Activated naive CD4-positive, alpha-beta T cell treated with anti-CD3 and anti-CD28 coated beads, Interleukin-2, amount 10 ng/mL, durations not matched to agents 7 days and 5 days (primary cell): ENCODE results near the gene METRN.

Source experiments
- CTCF ChIA-PET: fragments of 350-600 bp; sonication (Branson Sonifier 250); formaldehyde crosslinking; loops from one replicate; lab custom pipeline; 2021; ENCODE audit warnings: antibody characterized with exemption; lab: Charles Lee
- DNase-seq: peaks from one replicate; pipeline ENCODE4 v3.0.0-alpha.2; 2020
- H3K27ac Mint-ChIP-seq: one replicate; pipeline ENCODE4 v1.8.0; 2021; ENCODE audit warnings: mild to moderate bottlenecking, moderate library complexity, mixed read lengths
- H3K27me3 Mint-ChIP-seq: one replicate; pipeline ENCODE4 v1.8.0; 2021; ENCODE audit warnings: mild to moderate bottlenecking, mixed read lengths
- H3K36me3 Mint-ChIP-seq: one replicate; pipeline ENCODE4 v1.8.0; 2021; ENCODE audit warnings: mixed read lengths
- H3K4me1 Mint-ChIP-seq: one replicate; pipeline ENCODE4 v1.8.0; 2021; ENCODE audit warnings: mixed read lengths
- H3K4me3 Mint-ChIP-seq: one replicate; pipeline ENCODE4 v1.8.0; 2021; ENCODE audit warnings: mild to moderate bottlenecking, moderate library complexity, mixed read lengths
- H3K9me3 Mint-ChIP-seq: one replicate; pipeline ENCODE4 v1.8.0; 2021; ENCODE audit warnings: mixed read lengths

METRN gene

DNA sequence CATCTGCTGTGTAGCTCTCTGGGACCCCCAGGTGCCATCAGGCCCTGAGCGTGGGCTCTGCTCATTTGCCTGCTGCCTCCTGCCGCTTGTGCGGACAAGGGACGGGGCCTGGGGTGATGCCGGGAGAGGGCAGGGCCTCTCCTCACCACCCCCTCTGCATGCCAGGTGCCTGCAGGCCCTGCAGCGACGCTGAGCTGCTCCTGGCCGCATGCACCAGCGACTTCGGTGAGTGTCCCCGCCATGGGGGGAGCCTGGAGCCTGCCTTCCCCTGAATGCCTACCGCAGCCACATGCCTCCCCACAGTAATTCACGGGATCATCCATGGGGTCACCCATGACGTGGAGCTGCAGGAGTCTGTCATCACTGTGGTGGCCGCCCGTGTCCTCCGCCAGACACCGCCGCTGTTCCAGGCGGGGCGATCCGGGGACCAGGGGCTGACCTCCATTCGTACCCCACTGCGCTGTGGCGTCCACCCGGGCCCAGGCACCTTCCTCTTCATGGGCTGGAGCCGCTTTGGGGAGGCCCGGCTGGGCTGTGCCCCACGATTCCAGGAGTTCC is 1.9 kb downstream of the METRN start:
- CTCF ChIA-PET = interaction anchor here (0.9 kb wide), 1 partner anchor 19 kb away, joined by 3 read pairs; no protein-coding TSS in a partner anchor
- no peak overlapping the region for H3K27ac Mint-ChIP-seq
- peaks cover 80% of the 10 kb centered on the region for H3K27me3 Mint-ChIP-seq
- no peaks in the 10 kb centered on the region for H3K9me3 Mint-ChIP-seq
- no peak overlapping the region for H3K4me3 Mint-ChIP-seq
- H3K36me3 Mint-ChIP-seq = no peaks in the 10 kb centered on the region
- peaks cover 27% of the 10 kb centered on the region for H3K4me1 Mint-ChIP-seq
- no peak for DNase-seq

DNA sequence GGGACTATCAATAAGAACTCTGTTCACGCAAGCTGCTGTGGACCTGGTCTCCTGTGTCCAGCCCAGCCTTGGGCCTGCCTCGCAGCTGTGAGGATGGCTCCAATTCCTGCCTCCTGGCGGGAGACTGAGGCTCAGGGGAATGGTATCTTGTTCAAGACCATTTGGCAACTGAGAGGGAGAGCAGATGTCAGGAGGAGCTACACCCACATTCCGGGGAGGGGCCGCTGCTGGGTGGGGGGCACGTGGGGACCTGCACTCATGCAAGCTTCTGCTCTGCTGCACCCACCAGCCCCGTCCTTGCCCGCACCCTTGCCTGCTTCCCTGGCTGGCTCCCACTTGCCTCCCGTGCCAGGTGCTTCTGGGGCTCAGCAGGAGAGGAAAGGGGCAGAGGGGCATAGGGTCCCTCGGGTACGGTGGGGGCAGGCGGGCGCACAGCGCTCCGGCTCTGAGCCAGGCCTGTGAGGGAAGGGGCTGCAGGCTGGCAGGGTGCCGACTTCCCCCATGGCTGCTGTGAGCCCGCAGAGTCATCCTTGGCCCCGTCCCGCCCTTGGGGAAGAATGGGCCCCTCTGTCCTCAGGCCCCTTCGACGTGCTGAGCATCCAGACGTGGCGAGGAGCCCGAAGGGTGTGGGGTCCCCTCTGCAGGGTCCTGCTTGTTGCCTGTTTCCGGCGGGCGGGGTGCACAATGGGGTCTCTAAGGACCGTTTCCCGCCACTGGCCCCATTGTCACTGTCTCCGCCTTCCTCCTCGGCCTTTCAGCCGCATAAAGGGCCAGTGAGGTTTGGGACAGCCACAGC is 2.7 kb downstream of the METRN start:
- Mint-ChIP-seq H3K36me3 (no peaks in the 10 kb centered on the region), H3K4me3 (no peak overlapping the region), H3K27me3 (peaks cover 83% of the 10 kb centered on the region), H3K4me1 (peaks cover 29% of the 10 kb centered on the region), H3K9me3 (no peaks in the 10 kb centered on the region), H3K27ac (no peak overlapping the region)
- DNase-seq = no peak
- CTCF ChIA-PET = no interaction called here

DNA sequence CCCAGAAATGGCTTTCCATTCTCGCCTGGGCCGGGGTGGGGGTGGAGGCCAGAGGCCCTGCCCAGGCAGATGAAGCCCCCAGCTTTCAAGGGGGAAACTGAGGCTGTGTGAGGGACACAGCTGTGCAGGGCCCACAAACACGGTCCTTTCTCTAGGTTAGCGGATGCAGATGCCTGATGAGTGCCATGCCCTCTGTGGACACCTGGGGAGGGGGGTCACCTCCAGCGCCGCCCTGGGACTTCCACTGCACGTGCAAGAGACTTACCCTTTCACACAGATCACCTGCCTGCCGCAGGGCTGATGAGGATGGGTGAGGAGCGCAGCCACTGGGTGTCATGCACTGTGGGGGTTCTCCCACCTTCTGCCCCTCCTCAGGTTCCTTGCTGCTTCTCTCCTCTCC is 3.5 kb downstream of the METRN start:
- CTCF ChIA-PET = interaction anchor here (1.0 kb wide), 1 partner anchor 23 kb away, joined by 4 read pairs; no protein-coding TSS in a partner anchor
- H3K4me1 Mint-ChIP-seq = peaks cover 28% of the 10 kb centered on the region

DNA sequence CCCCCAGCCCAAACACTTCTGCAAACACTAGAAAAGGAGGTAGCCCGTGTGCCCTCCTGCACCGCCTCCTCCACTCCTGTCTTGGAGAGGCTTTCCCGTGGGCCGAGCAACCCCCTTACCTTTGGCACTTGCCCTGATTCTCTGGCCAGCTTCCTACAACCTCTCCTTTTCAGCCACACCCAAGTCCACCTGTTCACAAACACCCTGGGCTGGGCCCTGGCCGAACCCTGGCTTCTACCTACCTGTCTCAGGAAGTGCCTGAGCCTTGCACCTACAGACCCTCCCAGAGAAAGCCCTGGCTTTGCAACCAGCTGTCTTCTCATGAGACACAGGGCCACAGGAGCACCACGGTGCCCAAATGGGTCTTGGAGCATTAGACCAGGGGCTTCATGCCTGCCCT is 4.0 kb downstream of the METRN start:
- Mint-ChIP-seq H3K36me3 (no peaks in the 10 kb centered on the region), H3K27me3 (peaks cover 75% of the 10 kb centered on the region), H3K27ac (no peak overlapping the region), H3K4me1 (peaks cover 27% of the 10 kb centered on the region), H3K9me3 (no peaks in the 10 kb centered on the region), H3K4me3 (peak overlapping the region; percentile 10)
- no peak for DNase-seq
- CTCF ChIA-PET = interaction anchor here (1.0 to 1.7 kb wide), 4 partner anchors 16 to 68 kb away, joined by 3 to 6 read pairs (median 4); no protein-coding TSS in a partner anchor

More for the DNA sequence above, 3.5 kb downstream of the METRN start:
- DNase-seq = no peak
- no peak overlapping the region for H3K4me3 Mint-ChIP-seq
- H3K27ac Mint-ChIP-seq = no peak overlapping the region
- no peaks in the 10 kb centered on the region for H3K9me3 Mint-ChIP-seq
- H3K27me3 Mint-ChIP-seq = peaks cover 80% of the 10 kb centered on the region
- no peaks in the 10 kb centered on the region for H3K36me3 Mint-ChIP-seq

DNA sequence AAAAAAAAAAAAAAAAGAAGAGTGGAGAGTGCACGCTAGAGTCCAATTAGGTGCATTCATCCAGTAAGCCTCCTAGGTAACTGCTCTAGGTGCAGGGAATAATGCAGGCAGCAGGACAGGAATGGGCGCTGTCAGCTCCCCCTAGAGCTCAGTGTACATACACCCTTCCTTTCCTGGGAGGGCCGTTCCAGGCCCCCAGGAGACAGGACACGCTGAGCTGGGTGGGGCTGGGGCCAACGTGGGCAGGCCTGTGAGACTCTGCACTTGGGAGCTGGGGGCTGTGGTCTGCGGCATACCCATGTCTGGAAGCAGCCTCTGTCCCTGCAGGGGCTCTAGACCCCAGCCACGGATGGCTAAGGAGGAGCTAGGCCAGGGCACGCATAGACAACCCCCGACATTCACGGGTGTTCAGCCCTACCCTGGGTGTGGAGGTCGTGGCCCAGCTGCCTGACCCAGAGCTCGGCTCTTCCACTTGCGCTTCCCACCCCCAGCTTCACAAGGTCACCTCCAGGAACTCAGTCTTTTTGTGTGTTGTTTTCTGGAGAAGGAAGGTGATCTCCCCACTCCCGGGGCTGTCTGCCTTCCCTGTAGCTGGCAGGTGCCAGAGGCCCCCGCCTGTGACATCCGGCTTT is 5.0 kb downstream of the METRN start:
- H3K4me3 Mint-ChIP-seq = peak overlapping the region; percentile 72
- no peak for DNase-seq
- H3K4me1 Mint-ChIP-seq = peaks cover 25% of the 10 kb centered on the region
- H3K27ac Mint-ChIP-seq = peak overlapping the region; percentile 63
- H3K9me3 Mint-ChIP-seq = no peaks in the 10 kb centered on the region
- CTCF ChIA-PET = interaction anchor here (0.7 to 1.7 kb wide), 10 partner anchors 8 to 457 kb away, joined by 3 to 7 read pairs (median 4); no protein-coding TSS in a partner anchor
- H3K27me3 Mint-ChIP-seq = peaks cover 76% of the 10 kb centered on the region
- no peaks in the 10 kb centered on the region for H3K36me3 Mint-ChIP-seq

DNA sequence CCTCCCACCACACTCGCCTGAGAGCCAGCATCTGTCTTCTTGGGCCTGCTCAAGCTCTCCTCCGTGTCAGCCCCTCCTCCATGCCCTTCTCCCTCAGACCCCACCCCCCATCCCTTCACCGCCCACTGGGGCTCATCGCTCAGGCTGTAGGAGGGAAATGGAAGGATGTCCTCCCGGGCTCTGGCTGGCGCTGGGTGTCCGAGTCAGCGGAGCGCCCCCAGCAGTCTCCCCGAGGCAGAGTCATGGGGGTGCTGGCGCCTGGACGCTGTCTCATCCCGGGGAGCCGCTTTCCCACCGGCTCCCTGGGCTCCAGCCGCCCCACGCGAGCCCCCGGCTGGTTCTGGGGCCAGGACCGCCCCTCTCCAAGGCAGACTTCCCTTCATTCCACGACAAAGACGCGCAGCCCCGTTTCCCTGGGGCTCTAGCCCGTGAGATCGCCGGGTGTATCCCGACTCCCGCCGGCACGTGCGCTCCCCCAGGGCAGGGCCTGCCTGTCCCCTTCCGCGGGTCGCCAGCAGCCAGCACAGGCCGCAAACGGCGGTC is 5.6 kb downstream of the METRN start:
- Mint-ChIP-seq H3K4me1 (peaks cover 25% of the 10 kb centered on the region), H3K27me3 (peaks cover 81% of the 10 kb centered on the region), H3K4me3 (peak overlapping the region; percentile 72), H3K36me3 (no peaks in the 10 kb centered on the region), H3K27ac (peak overlapping the region; percentile 63), H3K9me3 (no peaks in the 10 kb centered on the region)
- CTCF ChIA-PET = interaction anchor here (0.7 to 1.7 kb wide), 9 partner anchors 8 to 457 kb away, joined by 3 to 7 read pairs (median 4); no protein-coding TSS in a partner anchor
- peak; percentile 55 for DNase-seq

DNA sequence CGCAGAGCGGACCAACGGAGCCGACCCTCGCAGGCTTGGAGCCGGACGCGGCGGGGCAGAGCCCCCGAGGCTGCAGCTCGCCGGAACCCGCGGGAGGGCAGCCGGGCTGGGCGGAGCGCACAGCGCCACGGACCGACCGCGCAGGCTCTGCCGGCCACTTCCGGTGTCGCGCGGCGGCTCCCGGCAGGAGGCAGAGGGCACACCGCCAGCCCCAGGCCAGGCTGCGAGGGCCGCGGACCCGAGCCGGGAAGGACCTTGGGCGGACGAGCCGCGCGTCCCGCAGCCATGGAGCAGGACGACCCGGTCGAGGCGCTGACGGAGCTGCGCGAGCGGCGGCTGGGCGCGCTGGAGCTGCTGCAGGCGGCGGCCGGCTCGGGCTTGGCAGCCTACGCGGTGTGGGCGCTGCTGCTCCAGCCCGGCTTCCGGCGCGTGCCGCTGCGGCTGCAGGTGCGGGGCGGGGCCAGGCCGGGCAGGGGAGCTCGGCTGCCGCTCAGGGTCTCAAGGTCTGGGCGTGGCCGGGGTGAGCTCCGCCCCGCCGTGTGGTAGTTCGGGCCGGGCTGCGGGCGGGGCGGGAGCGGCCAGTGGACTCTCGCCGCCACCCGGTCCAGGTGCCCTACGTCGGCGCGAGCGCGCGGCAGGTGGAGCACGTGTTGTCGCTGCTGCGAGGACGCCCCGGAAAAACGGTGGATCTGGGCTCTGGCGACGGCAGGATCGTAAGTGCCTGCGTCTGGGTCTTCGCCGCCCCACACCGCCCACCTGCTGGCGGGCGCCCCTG is 6.3 kb downstream of the METRN start, which contains the start of gene ANTKMT:
TSS of gene ANTKMT (plus strand) at position 157 of the 775 bp plus-strand sequence. CDS start at position 286, 129 bp downstream.
- Mint-ChIP-seq H3K27ac (peak within 1 kb of the TSS; percentile 63), H3K4me1 (peaks cover 22% of the 10 kb centered on the region), H3K27me3 (peaks cover 82% of the 10 kb centered on the region), H3K9me3 (no peaks in the 10 kb centered on the region), H3K4me3 (peak within 1 kb of the TSS; percentile 72), H3K36me3 (no peaks in the 10 kb centered on the region)
- peak; percentile 80 for DNase-seq
- CTCF ChIA-PET = interaction anchor here (1.1 to 1.6 kb wide), 4 partner anchors 9 to 15 kb away, joined by 3 to 7 read pairs (median 4); no protein-coding TSS in a partner anchor

DNA sequence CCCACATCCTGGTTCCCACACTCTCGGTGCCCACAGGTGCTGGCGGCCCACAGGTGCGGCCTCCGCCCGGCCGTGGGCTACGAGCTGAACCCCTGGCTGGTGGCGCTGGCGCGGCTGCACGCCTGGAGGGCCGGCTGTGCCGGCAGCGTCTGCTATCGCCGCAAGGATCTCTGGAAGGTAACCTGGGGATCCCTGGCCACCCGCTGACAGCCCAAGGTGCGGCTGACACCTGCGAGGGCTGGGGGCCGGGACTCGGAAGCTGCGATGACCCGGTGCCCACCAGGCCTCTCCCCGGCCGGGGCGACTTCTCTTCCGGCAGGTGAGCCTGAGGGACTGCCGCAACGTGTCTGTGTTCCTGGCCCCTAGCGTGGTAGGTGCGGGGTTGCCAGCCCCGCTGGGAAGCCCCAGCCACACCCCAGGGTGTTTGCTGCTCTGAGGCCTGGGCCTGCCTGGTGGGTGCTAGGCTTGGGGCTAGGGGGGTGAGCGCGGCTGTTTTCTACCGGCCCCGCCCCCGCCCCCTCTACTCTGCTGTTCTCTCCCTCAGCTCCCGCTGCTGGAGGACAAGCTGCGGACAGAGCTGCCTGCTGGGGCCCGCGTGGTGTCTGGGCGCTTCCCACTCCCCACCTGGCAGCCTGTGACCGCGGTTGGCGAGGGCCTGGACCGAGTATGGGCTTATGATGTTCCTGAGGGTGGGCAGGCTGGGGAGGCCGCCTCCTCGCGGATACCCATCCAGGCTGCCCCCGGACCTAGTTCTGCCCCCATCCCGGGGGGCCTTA is 7.0 kb downstream of the METRN start:
- peaks cover 81% of the 10 kb centered on the region for H3K27me3 Mint-ChIP-seq
- no peak overlapping the region for H3K4me3 Mint-ChIP-seq
- H3K9me3 Mint-ChIP-seq = no peaks in the 10 kb centered on the region
- DNase-seq = no peak
- peaks cover 22% of the 10 kb centered on the region for H3K4me1 Mint-ChIP-seq
- no peaks in the 10 kb centered on the region for H3K36me3 Mint-ChIP-seq
- no peak overlapping the region for H3K27ac Mint-ChIP-seq
- CTCF ChIA-PET = interaction anchor here (1.1 to 1.6 kb wide), 2 partner anchors 9 to 12 kb away, joined by 3 to 7 read pairs; no protein-coding TSS in a partner anchor

DNA sequence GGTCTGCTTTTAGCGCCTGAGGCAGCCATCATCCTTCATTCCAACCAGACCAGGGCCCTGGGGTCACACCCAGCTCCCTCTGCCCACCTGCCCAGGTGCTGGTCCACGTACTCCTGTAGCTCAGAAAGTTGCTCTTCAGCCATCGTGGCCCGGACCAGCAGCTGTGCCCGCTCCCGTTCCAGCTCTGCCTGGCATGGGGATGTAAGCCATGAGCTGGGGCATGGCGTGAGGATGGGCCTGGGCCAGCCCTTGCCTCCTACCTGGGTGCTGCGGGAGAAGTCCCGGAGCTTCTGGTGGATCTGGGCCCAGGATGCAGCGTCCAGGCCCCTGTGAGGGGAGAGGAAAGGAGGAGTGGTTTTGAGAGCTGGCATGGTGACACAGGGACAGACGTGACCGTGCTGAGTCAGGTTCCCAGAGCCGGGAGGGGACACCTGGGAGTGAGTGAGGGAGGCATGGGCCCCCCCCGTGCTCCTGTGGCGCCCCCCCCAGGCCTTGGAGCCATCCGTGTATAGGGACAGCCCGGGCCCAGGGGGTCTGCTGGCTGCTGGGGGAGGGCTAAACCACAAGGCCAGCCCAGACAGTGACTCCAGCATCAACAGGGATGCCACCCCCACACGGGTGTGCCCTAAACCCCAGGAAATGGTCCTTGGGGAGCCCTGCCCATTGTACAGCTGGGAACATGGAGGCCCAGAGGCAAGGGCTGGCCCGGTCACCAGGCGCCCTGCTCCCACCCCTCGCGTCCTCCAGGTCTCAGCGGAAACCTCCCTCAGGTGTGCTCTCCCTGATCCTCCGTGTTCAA is 8.1 kb downstream of the METRN start:
- peak overlapping the region; percentile 45 for H3K27ac Mint-ChIP-seq
- H3K4me3 Mint-ChIP-seq = no peak overlapping the region
- DNase-seq = no peak
- H3K9me3 Mint-ChIP-seq = no peaks in the 10 kb centered on the region
- CTCF ChIA-PET = interaction anchor here (2.0 kb wide), 1 partner anchor 11 kb away, joined by 9 read pairs; no protein-coding TSS in a partner anchor
- H3K27me3 Mint-ChIP-seq = peaks cover 70% of the 10 kb centered on the region
- no peaks in the 10 kb centered on the region for H3K36me3 Mint-ChIP-seq
- peaks cover 22% of the 10 kb centered on the region for H3K4me1 Mint-ChIP-seq

DNA sequence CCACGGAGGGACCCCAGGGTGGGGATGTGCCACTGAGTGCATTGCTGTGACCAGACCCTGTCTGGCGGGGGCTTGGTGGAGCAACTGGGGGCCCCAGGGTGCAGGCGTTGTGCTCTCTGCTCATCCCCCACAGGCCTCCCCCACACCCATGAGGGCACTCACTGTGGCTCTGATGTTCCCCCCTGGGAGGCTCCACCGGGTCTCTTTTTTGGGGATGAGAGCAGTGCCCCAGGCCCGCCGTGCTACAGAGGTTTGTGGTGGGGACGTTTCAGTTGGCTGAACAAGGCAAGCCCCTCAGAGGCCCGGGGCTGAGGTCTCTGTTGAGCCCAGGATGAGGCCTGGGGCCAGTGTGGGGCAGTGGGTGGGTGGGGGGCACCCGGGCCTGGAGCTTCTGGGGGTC is 8.8 kb downstream of the METRN start:
- peaks cover 64% of the 10 kb centered on the region for H3K27me3 Mint-ChIP-seq
- no peak overlapping the region for H3K27ac Mint-ChIP-seq
- peaks cover 22% of the 10 kb centered on the region for H3K4me1 Mint-ChIP-seq
- no peaks in the 10 kb centered on the region for H3K9me3 Mint-ChIP-seq
- no peak overlapping the region for H3K4me3 Mint-ChIP-seq
- H3K36me3 Mint-ChIP-seq = no peaks in the 10 kb centered on the region
- CTCF ChIA-PET = interaction anchor here (2.0 kb wide), 1 partner anchor 11 kb away, joined by 9 read pairs; no protein-coding TSS in a partner anchor
- DNase-seq = no peak

DNA sequence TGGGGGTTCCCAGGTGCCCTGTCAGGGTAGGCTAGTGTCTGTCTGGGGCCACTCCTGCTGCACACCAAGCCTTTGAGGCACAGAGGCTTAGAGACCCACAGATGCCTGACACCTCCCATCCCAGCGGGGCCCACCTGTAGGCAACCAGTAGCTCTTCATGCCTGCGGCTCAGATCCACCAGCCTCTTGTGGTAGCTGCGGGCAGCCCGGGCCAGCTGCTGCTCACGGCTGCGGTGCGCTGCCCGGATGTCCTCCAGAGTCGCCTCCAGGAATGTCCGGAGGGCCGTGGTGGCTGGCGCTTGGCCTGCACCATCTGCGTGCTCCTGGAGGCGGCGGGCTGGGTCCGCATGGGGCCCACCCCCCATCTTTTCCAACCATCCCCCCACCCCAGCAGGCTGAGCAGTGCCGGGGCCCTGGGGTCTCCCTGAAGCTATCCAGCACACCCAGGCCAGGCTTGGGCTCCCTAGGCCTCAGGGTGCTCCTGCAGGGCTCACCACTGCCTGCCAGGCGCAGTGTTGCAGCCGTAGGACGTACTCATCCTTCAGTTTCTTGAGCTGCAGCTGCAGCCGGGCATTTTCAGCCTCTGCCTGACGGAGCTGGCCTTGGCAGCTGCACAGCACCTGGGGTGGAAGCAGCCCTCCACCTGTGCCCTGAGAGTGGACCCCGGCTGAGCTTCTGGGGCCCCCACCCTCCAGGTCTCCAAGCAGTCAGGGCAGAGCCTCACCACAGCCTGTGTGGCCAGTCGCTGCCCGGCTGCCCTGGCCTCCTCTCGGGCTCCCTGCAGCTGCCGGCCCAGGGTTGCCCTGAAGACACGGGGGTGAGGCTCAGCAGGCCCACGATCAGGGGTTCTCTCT is 9.5 kb downstream of the METRN start:
- CTCF ChIA-PET = interaction anchor here (0.5 to 3.2 kb wide), 5 partner anchors 12 to 32 kb away, joined by 3 to 10 read pairs (median 3); no protein-coding TSS in a partner anchor
- peaks cover 57% of the 10 kb centered on the region for H3K27me3 Mint-ChIP-seq
- peaks cover 18% of the 10 kb centered on the region for H3K4me1 Mint-ChIP-seq
- DNase-seq = no peak
- no peaks in the 10 kb centered on the region for H3K9me3 Mint-ChIP-seq
- no peak overlapping the region for H3K27ac Mint-ChIP-seq
- no peaks in the 10 kb centered on the region for H3K36me3 Mint-ChIP-seq
- H3K4me3 Mint-ChIP-seq = no peak overlapping the region
